ENCODE data around the gene CSRNP3.

The CSRNP3 gene

DNA sequence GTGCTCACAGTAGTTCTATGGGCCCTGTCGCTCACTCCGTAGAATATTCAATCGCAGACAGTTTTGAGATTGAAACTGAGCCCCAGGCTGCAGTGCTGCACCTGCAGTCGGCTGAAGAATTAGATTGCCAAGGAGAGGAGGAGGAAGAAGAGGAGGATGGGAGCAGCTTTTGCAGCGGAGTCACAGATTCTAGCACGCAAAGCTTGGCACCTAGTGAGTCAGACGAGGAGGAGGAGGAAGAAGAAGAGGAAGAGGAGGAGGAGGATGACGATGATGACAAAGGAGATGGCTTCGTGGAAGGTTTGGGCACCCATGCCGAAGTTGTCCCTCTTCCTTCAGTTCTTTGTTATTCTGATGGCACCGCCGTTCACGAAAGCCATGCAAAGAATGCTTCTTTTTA, 209.4 kb downstream of the CSRNP3 start:
- H3K36me3 ChIP-seq (ENCODE audit: control insufficient read depth, insufficient read depth, low read length): peaks cover 12% of the 10 kb centered on the region
- H3K4me1 ChIP-seq (ENCODE audit: control insufficient read depth, insufficient read depth, low read length, poor library complexity, severe bottlenecking): no peaks in the 10 kb centered on the region
- no peaks in the 10 kb centered on the region for H3K9me3 ChIP-seq (ENCODE audit: control insufficient read depth, low read length)
- no peak overlapping the region for H3K27ac ChIP-seq (ENCODE audit: low read depth, low read length, severe bottlenecking)
- WGBS, 2 experiments (ENCODE audit: insufficient coverage in 2 of 2): 86 to 92% methylated on average over 12 to 13 of the region's 13 CpGs
- no peak overlapping the region for H3K4me3 ChIP-seq (ENCODE audit: extremely low read depth, insufficient read depth, low read length, poor library complexity, severe bottlenecking)

- H3K27ac ChIP-seq (ENCODE audit: low read depth, low read length, severe bottlenecking): no peak overlapping the region
- no peaks in the 10 kb centered on the region for H3K9me3 ChIP-seq (ENCODE audit: control insufficient read depth, low read length)
- 100% methylated on average over 1 of the region's 2 CpGs for WGBS, 2 experiments (ENCODE audit: insufficient coverage in 2 of 2)
- H3K36me3 ChIP-seq (ENCODE audit: control insufficient read depth, insufficient read depth, low read length): peaks cover 12% of the 10 kb centered on the region
- no peaks in the 10 kb centered on the region for H3K4me1 ChIP-seq (ENCODE audit: control insufficient read depth, insufficient read depth, low read length, poor library complexity, severe bottlenecking)
- H3K4me3 ChIP-seq (ENCODE audit: extremely low read depth, insufficient read depth, low read length, poor library complexity, severe bottlenecking): no peak overlapping the region
Measured at GRCh38 chr2:165679621-165680020, 210.1 kb downstream of the CSRNP3 start.

- WGBS, 2 experiments (ENCODE audit: insufficient coverage in 2 of 2): 100% methylated on average over 1 of the region's 1 CpG; no CpG with 5 or more reads in 1 of the 2 experiments
- H3K27ac ChIP-seq (ENCODE audit: low read depth, low read length, severe bottlenecking): peak overlapping the region; percentile 20
- no peak overlapping the region for H3K4me3 ChIP-seq (ENCODE audit: extremely low read depth, insufficient read depth, low read length, poor library complexity, severe bottlenecking)
- peaks cover 12% of the 10 kb centered on the region for H3K36me3 ChIP-seq (ENCODE audit: control insufficient read depth, insufficient read depth, low read length)
- H3K4me1 ChIP-seq (ENCODE audit: control insufficient read depth, insufficient read depth, low read length, poor library complexity, severe bottlenecking): no peaks in the 10 kb centered on the region
- H3K9me3 ChIP-seq (ENCODE audit: control insufficient read depth, low read length): no peaks in the 10 kb centered on the region
Measured at GRCh38 chr2:165681841-165682240, 212.3 kb downstream of the CSRNP3 start.

- Histone ChIP-seq H3K4me3 (ENCODE audit: extremely low read depth, insufficient read depth, low read length, poor library complexity, severe bottlenecking) (no peak overlapping the region), H3K36me3 (ENCODE audit: control insufficient read depth, insufficient read depth, low read length) (peaks cover 8% of the 10 kb centered on the region), H3K27ac (ENCODE audit: low read depth, low read length, severe bottlenecking) (peak overlapping the region; percentile 20), H3K4me1 (ENCODE audit: control insufficient read depth, insufficient read depth, low read length, poor library complexity, severe bottlenecking) (no peaks in the 10 kb centered on the region), H3K9me3 (ENCODE audit: control insufficient read depth, low read length) (no peaks in the 10 kb centered on the region)
- 60 to 80% methylated on average over 1 of the region's 1 CpG for WGBS, 2 experiments (ENCODE audit: insufficient coverage in 2 of 2)
Measured at GRCh38 chr2:165682546-165682945, 213.0 kb downstream of the CSRNP3 start.

- Histone ChIP-seq H3K4me1 (ENCODE audit: control insufficient read depth, insufficient read depth, low read length, poor library complexity, severe bottlenecking) (peaks cover 3% of the 10 kb centered on the region), H3K4me3 (ENCODE audit: extremely low read depth, insufficient read depth, low read length, poor library complexity, severe bottlenecking) (no peak overlapping the region), H3K36me3 (ENCODE audit: control insufficient read depth, insufficient read depth, low read length) (no peaks in the 10 kb centered on the region), H3K27ac (ENCODE audit: low read depth, low read length, severe bottlenecking) (peak overlapping the region; percentile 81), H3K9me3 (ENCODE audit: control insufficient read depth, low read length) (no peaks in the 10 kb centered on the region)
- WGBS, 2 experiments (ENCODE audit: insufficient coverage in 2 of 2): 41 to 76% methylated on average over 2 of the region's 2 CpGs
Measured at GRCh38 chr2:165686800-165687199, 217.3 kb downstream of the CSRNP3 start.

- peak overlapping the region; percentile 81 for H3K27ac ChIP-seq (ENCODE audit: low read depth, low read length, severe bottlenecking)
Measured at GRCh38 chr2:165687426-165688002, 218.0 kb downstream of the CSRNP3 start.

DNA sequence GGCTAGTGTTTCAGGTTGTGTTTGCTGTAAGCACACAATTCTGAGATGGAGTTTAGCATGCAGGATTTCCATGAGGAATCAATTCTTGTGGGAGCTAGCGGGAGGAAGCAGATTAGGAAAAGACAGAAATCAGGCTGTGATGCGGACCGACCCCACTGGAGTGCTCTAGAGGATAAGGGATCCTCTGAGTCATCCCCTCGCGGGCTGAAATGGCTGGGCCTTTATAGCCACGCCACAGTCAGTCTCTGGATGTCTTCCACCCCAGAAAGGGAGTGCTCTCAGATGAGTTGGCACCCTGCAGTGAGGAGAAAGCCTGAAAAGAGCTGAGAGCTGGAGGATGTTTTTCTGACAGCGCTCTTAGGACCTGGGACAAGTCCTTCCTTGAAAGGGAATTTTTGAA, 222.1 kb downstream of the CSRNP3 start:
- Histone ChIP-seq H3K4me3 (ENCODE audit: extremely low read depth, insufficient read depth, low read length, poor library complexity, severe bottlenecking) (no peak overlapping the region), H3K36me3 (ENCODE audit: control insufficient read depth, insufficient read depth, low read length) (no peaks in the 10 kb centered on the region), H3K9me3 (ENCODE audit: control insufficient read depth, low read length) (no peaks in the 10 kb centered on the region), H3K4me1 (ENCODE audit: control insufficient read depth, insufficient read depth, low read length, poor library complexity, severe bottlenecking) (peaks cover 8% of the 10 kb centered on the region), H3K27ac (ENCODE audit: low read depth, low read length, severe bottlenecking) (peak overlapping the region; percentile 37)
- WGBS, 2 experiments (ENCODE audit: insufficient coverage in 2 of 2): 21 to 37% methylated on average over 6 of the region's 7 CpGs

More at GRCh38 chr2:165687426-165688002, 218.0 kb downstream of the CSRNP3 start:
- 94 to 95% methylated on average over 3 of the region's 4 CpGs for WGBS, 2 experiments (ENCODE audit: insufficient coverage in 2 of 2)
- H3K9me3 ChIP-seq (ENCODE audit: control insufficient read depth, low read length): no peaks in the 10 kb centered on the region
- no peak overlapping the region for H3K4me3 ChIP-seq (ENCODE audit: extremely low read depth, insufficient read depth, low read length, poor library complexity, severe bottlenecking)
- H3K4me1 ChIP-seq (ENCODE audit: control insufficient read depth, insufficient read depth, low read length, poor library complexity, severe bottlenecking): peaks cover 8% of the 10 kb centered on the region
- H3K36me3 ChIP-seq (ENCODE audit: control insufficient read depth, insufficient read depth, low read length): no peaks in the 10 kb centered on the region

DNA sequence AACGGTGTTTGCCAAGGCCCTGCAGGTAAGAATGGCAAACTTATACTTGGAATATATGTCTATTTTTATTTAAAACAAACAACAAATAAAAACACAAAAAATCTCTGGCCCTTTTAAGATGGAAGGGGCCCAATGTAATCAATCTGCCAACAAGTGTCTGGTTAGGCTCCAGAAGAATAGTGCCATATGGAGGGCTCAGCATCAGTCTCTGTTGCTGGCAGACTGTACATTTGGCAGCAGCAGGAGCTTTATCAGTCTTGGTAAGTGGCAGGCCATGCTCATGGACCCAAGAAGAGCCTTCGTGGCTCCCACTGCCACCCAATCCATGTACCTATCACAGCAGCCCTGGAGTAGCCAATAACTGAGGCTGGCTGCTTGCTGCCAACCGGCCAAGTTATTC, 223.4 kb downstream of the CSRNP3 start:
- no peaks in the 10 kb centered on the region for H3K9me3 ChIP-seq (ENCODE audit: control insufficient read depth, low read length)
- no peak overlapping the region for H3K27ac ChIP-seq (ENCODE audit: low read depth, low read length, severe bottlenecking)
- peaks cover 8% of the 10 kb centered on the region for H3K4me1 ChIP-seq (ENCODE audit: control insufficient read depth, insufficient read depth, low read length, poor library complexity, severe bottlenecking)
- no peaks in the 10 kb centered on the region for H3K36me3 ChIP-seq (ENCODE audit: control insufficient read depth, insufficient read depth, low read length)
- WGBS, 2 experiments (ENCODE audit: insufficient coverage in 2 of 2): no CpG with 5 or more reads among the region's 3 CpGs
- H3K4me3 ChIP-seq (ENCODE audit: extremely low read depth, insufficient read depth, low read length, poor library complexity, severe bottlenecking): no peak overlapping the region

- H3K4me1 ChIP-seq (ENCODE audit: control insufficient read depth, insufficient read depth, low read length, poor library complexity, severe bottlenecking): peaks cover 8% of the 10 kb centered on the region
- WGBS, 2 experiments (ENCODE audit: insufficient coverage in 2 of 2): 80 to 83% methylated on average over 1 of the region's 1 CpG
Measured at GRCh38 chr2:165693838-165694237, 224.3 kb downstream of the CSRNP3 start.

DNA sequence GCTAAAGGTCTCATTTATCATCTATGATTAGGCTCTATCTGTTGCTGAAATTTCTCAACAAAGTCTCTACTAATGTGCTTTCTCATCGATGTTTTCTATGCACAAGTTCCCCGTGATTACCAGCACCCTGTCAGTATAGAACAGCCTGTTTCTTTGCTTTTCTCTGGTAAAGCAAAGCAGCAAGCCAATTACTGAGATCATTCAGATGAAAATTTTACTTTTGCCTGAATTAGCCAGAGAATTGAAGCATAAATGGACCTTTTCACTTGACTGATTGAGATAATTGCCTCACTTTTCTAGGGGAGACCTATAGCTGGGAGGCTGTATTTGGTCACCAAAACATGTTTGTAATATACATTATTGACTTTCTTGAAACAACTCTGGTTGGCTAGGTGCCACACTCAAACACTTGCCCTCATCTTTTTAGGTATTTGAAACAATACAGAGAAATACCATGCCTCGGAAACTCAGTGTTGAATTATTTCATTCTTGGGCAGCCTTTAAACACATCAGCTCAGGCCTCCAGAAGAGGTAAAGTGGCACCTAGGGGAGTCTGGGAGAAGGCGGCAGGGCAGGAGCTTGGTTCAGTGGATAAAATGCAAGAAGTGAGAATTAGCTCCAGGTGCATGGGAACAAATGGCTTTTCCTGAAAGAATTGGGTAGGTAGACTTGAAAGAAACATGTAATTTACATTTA, 228.4 kb downstream of the CSRNP3 start:
- no peaks in the 10 kb centered on the region for H3K4me1 ChIP-seq (ENCODE audit: control insufficient read depth, insufficient read depth, low read length, poor library complexity, severe bottlenecking)
- H3K9me3 ChIP-seq (ENCODE audit: control insufficient read depth, low read length): no peaks in the 10 kb centered on the region
- WGBS, 2 experiments (ENCODE audit: insufficient coverage in 2 of 2): 67 to 77% methylated on average over 3 of the region's 4 CpGs
- H3K36me3 ChIP-seq (ENCODE audit: control insufficient read depth, insufficient read depth, low read length): no peaks in the 10 kb centered on the region
- no peak overlapping the region for H3K27ac ChIP-seq (ENCODE audit: low read depth, low read length, severe bottlenecking)
- H3K4me3 ChIP-seq (ENCODE audit: extremely low read depth, insufficient read depth, low read length, poor library complexity, severe bottlenecking): no peak overlapping the region

More at GRCh38 chr2:165693838-165694237, 224.3 kb downstream of the CSRNP3 start:
- H3K9me3 ChIP-seq (ENCODE audit: control insufficient read depth, low read length): no peaks in the 10 kb centered on the region
- H3K27ac ChIP-seq (ENCODE audit: low read depth, low read length, severe bottlenecking): no peak overlapping the region
- no peaks in the 10 kb centered on the region for H3K36me3 ChIP-seq (ENCODE audit: control insufficient read depth, insufficient read depth, low read length)
- H3K4me3 ChIP-seq (ENCODE audit: extremely low read depth, insufficient read depth, low read length, poor library complexity, severe bottlenecking): no peak overlapping the region

DNA sequence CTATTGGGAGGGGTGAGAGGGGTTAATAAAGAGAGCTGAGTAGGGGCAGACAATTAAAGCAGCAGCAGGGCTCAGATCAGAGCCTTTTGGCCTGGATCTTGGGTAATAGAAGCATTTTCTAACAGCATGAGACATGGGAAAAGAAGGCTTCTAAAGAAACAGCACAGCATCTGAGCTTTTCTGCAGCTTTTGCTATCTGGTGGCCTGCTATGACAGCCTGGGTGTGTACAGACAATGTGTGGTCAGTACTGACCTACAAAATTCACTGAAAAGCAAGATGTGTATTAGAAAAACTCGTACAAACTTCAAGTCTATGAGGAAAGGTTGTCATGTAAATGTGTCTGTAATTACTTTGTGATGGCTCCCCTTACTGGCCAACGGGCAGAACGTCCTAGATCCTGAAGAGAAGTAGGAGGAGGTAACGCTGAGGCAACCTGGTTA, 229.0 kb downstream of the CSRNP3 start:
- H3K4me3 ChIP-seq (ENCODE audit: extremely low read depth, insufficient read depth, low read length, poor library complexity, severe bottlenecking): no peak overlapping the region
- 20% methylated on average over 1 of the region's 4 CpGs; no CpG with 5 or more reads in 1 of the 2 experiments for WGBS, 2 experiments (ENCODE audit: insufficient coverage in 2 of 2)
- H3K27ac ChIP-seq (ENCODE audit: low read depth, low read length, severe bottlenecking): no peak overlapping the region
- no peaks in the 10 kb centered on the region for H3K9me3 ChIP-seq (ENCODE audit: control insufficient read depth, low read length)
- no peaks in the 10 kb centered on the region for H3K36me3 ChIP-seq (ENCODE audit: control insufficient read depth, insufficient read depth, low read length)
- H3K4me1 ChIP-seq (ENCODE audit: control insufficient read depth, insufficient read depth, low read length, poor library complexity, severe bottlenecking): no peaks in the 10 kb centered on the region
